HCT116 (cell line): ENCODE results near the gene DNAJA2. TPM values are rescaled to one million over a fixed set of nuclear protein-coding genes. Genes with fewer than 3 reads are reported as not detected.

Source experiments
- ATAC-seq: fragments of 200-7000 bp; cut with Tn5 transposase; 2 replicates; pipeline ENCODE4 v1.9.1; 2020; ENCODE audit warnings: mild to moderate bottlenecking, moderate library complexity
- BruUV-seq: library from RNA; stranded (reverse); fragments of 400-500 nt; replicated peaks from 2 replicates; lab custom pipeline; 2021; lab: Mats Ljungman, UMichigan
- CTCF ChIA-PET: fragments of 300-600 bp; sonication (Branson Sonifier 250); formaldehyde crosslinking; loops from one replicate; lab custom pipeline; 2021; ENCODE audit warnings: antibody characterized with exemption; lab: Charles Lee
- POLR2A ChIA-PET: fragments of 300-600, 350-600 bp; sonication (Branson Sonifier 250); formaldehyde crosslinking; loops from one replicate; lab custom pipeline; 2021; ENCODE audit warnings: antibody characterized with exemption; lab: Charles Lee
- RAD21 ChIA-PET, 2 experiments: fragments of 300-600 bp; sonication (Branson Sonifier 250); formaldehyde crosslinking; loops; one replicate each; lab custom pipeline; 2023; ENCODE audit warnings: low total read pairs in 2 of 2; ENCODE audit not compliant: uncharacterized antibody in 2 of 2, unreplicated experiment in 2 of 2, low non-redundant PET in 1 of 2; lab: Charles Lee
- DNase-seq: peaks from one replicate; pipeline ENCODE4 v3.0.0-alpha.2; 2010; ENCODE audit warnings: low read depth, low spot score
- H2AFZ ChIP-seq: fragments of 200-600 bp; shearing (Covaris generic), sonication (generic); 2 replicates; pipeline ENCODE4 v1.6.1; 2017; ENCODE audit warnings: low read depth, mixed run types, mixed read lengths, antibody characterized with exemption, low read length; ENCODE audit not compliant: poor library complexity, severe bottlenecking
- H3K27ac ChIP-seq: 2 replicates; pipeline ENCODE4 v1.5.1; 2012; ENCODE audit warnings: low read depth, low read length
- H3K27me3 ChIP-seq: fragments of 200-600 bp; sonication (generic); 2 replicates; pipeline ENCODE4 v1.6.1; 2016; ENCODE audit warnings: mixed run types, low read length, mixed read lengths; ENCODE audit not compliant: insufficient read depth
- H3K36me3 ChIP-seq, 2 experiments: fragments of 200-500 bp in 1 of 2; fragments of 200-600 bp in 1 of 2; sonication (Bioruptor generic) in 1 of 2; sonication (generic) in 1 of 2; 2 replicates each; pipeline versions ENCODE4 v1.5.1 to v1.6.1; 2014 to 2016; ENCODE audit warnings: low read length in 2 of 2, inconsistent platforms in 1 of 2, mixed read lengths in 1 of 2, mixed run types in 1 of 2; ENCODE audit not compliant: insufficient read depth in 2 of 2, control insufficient read depth in 1 of 2
- H3K4me1 ChIP-seq, 2 experiments: fragments of 200-600 bp in 1 of 2; sonication (generic) in 1 of 2; 2 replicates each; pipeline versions ENCODE4 v1.5.1 to v1.6.1; 2012 to 2017; ENCODE audit warnings: low read length in 2 of 2, inconsistent platforms in 1 of 2, mild to moderate bottlenecking in 1 of 2, mixed read lengths in 1 of 2, mixed run types in 1 of 2, moderate library complexity in 1 of 2; ENCODE audit not compliant: insufficient read depth in 2 of 2, control insufficient read depth in 1 of 2
- H3K4me2 ChIP-seq: fragments of 200-600 bp; sonication (generic); 2 replicates; pipeline ENCODE4 v1.6.1; 2017; ENCODE audit warnings: mixed run types, low read length, mixed read lengths
- H3K4me3 ChIP-seq, 2 experiments: fragments of 200-600 bp in 1 of 2; sonication (generic) in 1 of 2; replicated peaks in 1 of 2; 2 replicates each; pipeline ENCODE4 v1.5.1; 2011 to 2016; ENCODE audit warnings: low read length in 2 of 2, control low read depth in 1 of 2, low read depth in 1 of 2, mild to moderate bottlenecking in 1 of 2, mixed read lengths in 1 of 2, mixed run types in 1 of 2
- H3K79me2 ChIP-seq: fragments of 200-600 bp; sonication (generic); 2 replicates; pipeline ENCODE4 v1.6.1; 2017; ENCODE audit warnings: mild to moderate bottlenecking, mixed run types, low read length, moderate library complexity, mixed read lengths; ENCODE audit not compliant: insufficient read depth
- H3K9ac ChIP-seq: fragments of 200-600 bp; sonication (generic); 2 replicates; pipeline ENCODE4 v1.6.1; 2016; ENCODE audit warnings: low read length, mixed read lengths
- H3K9me2 ChIP-seq: fragments of 200-600 bp; sonication (generic), shearing (Covaris generic); 2 replicates; pipeline ENCODE4 v1.6.1; 2017; ENCODE audit warnings: mixed run types, mild to moderate bottlenecking, moderate library complexity; ENCODE audit not compliant: insufficient read depth
- H3K9me3 ChIP-seq, 2 experiments: fragments of 200-500 bp in 1 of 2; fragments of 200-600 bp in 1 of 2; sonication (Bioruptor generic) in 1 of 2; sonication (generic) in 1 of 2; 2 replicates each; pipeline ENCODE4 v1.6.1; 2014 to 2017; ENCODE audit warnings: low read length in 2 of 2, mixed read lengths in 2 of 2, inconsistent platforms in 1 of 2, low read depth in 1 of 2, mild to moderate bottlenecking in 1 of 2, mixed run types in 1 of 2, moderate library complexity in 1 of 2; ENCODE audit not compliant: control insufficient read depth in 1 of 2, insufficient read depth in 1 of 2
- H4K20me1 ChIP-seq: fragments of 200-600 bp; sonication (generic), shearing (Covaris generic); 2 replicates; pipeline ENCODE4 v1.6.1; 2017; ENCODE audit warnings: mixed run types, mild to moderate bottlenecking, moderate library complexity; ENCODE audit not compliant: insufficient read depth
- ATF3 ChIP-seq: IDR thresholded peaks from 2 replicates; pipeline ENCODE4 v1.6.1; 2012
- EGR1 ChIP-seq: IDR thresholded peaks from 2 replicates; pipeline ENCODE4 v1.6.1; 2012; ENCODE audit warnings: low read depth
- FOSL1 ChIP-seq: IDR thresholded peaks from 2 replicates; pipeline ENCODE4 v1.6.1; 2012; ENCODE audit warnings: low read depth
- JUND ChIP-seq: IDR thresholded peaks from 2 replicates; pipeline ENCODE4 v1.6.1; 2012
- MAX ChIP-seq: IDR thresholded peaks from 2 replicates; pipeline ENCODE4 v1.6.1; 2012
- POLR2A ChIP-seq: IDR thresholded peaks from 2 replicates; pipeline ENCODE4 v1.7.0; 2011; ENCODE audit warnings: borderline replicate concordance; ENCODE audit not compliant: insufficient read depth, insufficient read length; ENCODE audit errors: extremely low read depth
- REST ChIP-seq: IDR thresholded peaks from 2 replicates; pipeline ENCODE4 v1.6.1; 2012; ENCODE audit warnings: low read depth
- SRF ChIP-seq: IDR thresholded peaks from 2 replicates; pipeline ENCODE4 v1.6.1; 2012; ENCODE audit warnings: low read depth
- TCF7L2 ChIP-seq: IDR thresholded peaks from 2 replicates; pipeline ENCODE4 v1.7.0; 2011; ENCODE audit warnings: borderline replicate concordance, inconsistent platforms; ENCODE audit not compliant: insufficient read depth, insufficient read length; ENCODE audit errors: extremely low read depth
- YY1 ChIP-seq: IDR thresholded peaks from 2 replicates; pipeline ENCODE4 v1.6.1; 2011; ENCODE audit warnings: low read length, low read depth, moderate library complexity, mild to moderate bottlenecking; ENCODE audit not compliant: insufficient replicate concordance; ENCODE audit errors: extremely low read depth
- ZBTB33 ChIP-seq: IDR thresholded peaks from 2 replicates; pipeline ENCODE4 v1.6.1; 2011; ENCODE audit warnings: mild to moderate bottlenecking, low read length, moderate library complexity; ENCODE audit not compliant: insufficient replicate concordance; ENCODE audit errors: extremely low read depth
- ZFX ChIP-seq: fragments of 450-650 bp; IDR thresholded peaks from 2 replicates; pipeline ENCODE4 v1.6.1; 2017
- ZNF274 ChIP-seq: fragments of 200-500 bp; sonication (Bioruptor generic); IDR thresholded peaks from 2 replicates; pipeline ENCODE4 v1.6.1; 2014; ENCODE audit warnings: mild to moderate bottlenecking, low read depth, low read length, inconsistent platforms
- intact Hi-C: fragments of 100-400 bp; cut with micrococcal nuclease; formaldehyde crosslinking; loops from 2 replicates; pipeline ENCODE4 v1.10.0; 2022
- total RNA-seq: library from RNA; stranded (reverse); gene quantifications from one replicate; pipeline ENCODE4 v1.2.1, GENCODE V29; 2021; ENCODE audit not compliant: unreplicated experiment

Gene DNAJA2
- total RNA-seq, 1 experiment from 2014 or later: 68.2 TPM

GRCh38 chr16:47008612-47009011, 35.1 kb upstream of the DNAJA2 start:
- Histone ChIP-seq H3K4me3 (no peak overlapping the region), H3K9me2 (no peaks in the 10 kb centered on the region), H4K20me1 (no peaks in the 10 kb centered on the region), H3K27me3 (no peaks in the 10 kb centered on the region), H3K4me2 (no peak overlapping the region), H3K27ac (no peak overlapping the region), H3K9ac (no peak overlapping the region), H3K4me1 (no peaks in the 10 kb centered on the region), H3K36me3 (no peaks in the 10 kb centered on the region), H3K79me2 (no peaks in the 10 kb centered on the region), H2AFZ (no peak overlapping the region), H3K9me3 (no peaks in the 10 kb centered on the region)
- no peak for TF ChIP-seq ATF3
- ChIA-PET POLR2A (no interaction called here), CTCF (no interaction called here), RAD21 (no interaction called here)
- DNase-seq (no peak), ATAC-seq (no peak)
- BruUV-seq: no TSS peak
- intact Hi-C loops: no loop called here

DNA sequence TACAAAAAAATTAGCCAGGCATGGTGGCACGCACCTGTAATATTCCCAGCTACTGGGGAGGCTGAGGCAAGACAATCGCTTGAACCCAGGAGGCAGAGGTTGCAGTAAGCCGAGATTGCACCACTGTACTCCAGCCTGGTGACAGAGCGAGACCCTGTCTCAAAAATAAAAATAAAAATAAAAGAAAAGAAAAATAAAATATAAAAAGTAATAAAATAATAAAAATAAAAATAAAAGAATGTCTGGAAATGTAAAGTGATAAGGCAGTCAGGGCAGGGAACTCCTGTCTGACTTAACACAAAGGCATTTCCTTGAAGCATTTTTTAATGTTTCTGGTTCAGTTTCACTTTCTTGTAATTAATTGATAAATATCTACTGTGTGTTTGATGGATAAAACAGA, 34.7 kb upstream of the DNAJA2 start:
- H3K9me3 ChIP-seq: no peaks in the 10 kb centered on the region
- POLR2A ChIA-PET: no interaction called here
- H3K4me2 ChIP-seq: no peak overlapping the region
- TF ChIP-seq YY1 (no peak), REST (no peak), ZBTB33 (no peak), ZNF274 (no peak), SRF (no peak), MAX (no peak), POLR2A (no peak), TCF7L2 (no peak), ATF3 (no peak), ZFX (no peak), EGR1 (no peak), JUND (no peak), FOSL1 (no peak)
- H3K4me3 ChIP-seq: no peak overlapping the region
- H3K9me2 ChIP-seq: no peaks in the 10 kb centered on the region
- H3K4me1 ChIP-seq: no peaks in the 10 kb centered on the region
- H4K20me1 ChIP-seq: no peaks in the 10 kb centered on the region
- no TSS peak for BruUV-seq
- H3K27ac ChIP-seq: no peak overlapping the region
- ATAC-seq (no peak), DNase-seq (no peak)
- RAD21 ChIA-PET: interaction anchor here in 1 of 2 experiments (0.6 kb wide), 1 partner anchor 850 kb away, joined by 3 read pairs; no protein-coding TSS in a partner anchor
- H3K9ac ChIP-seq: no peak overlapping the region
- no peaks in the 10 kb centered on the region for H3K79me2 ChIP-seq
- H2AFZ ChIP-seq: no peak overlapping the region
- no peaks in the 10 kb centered on the region for H3K36me3 ChIP-seq
- CTCF ChIA-PET: interaction anchor here (0.8 kb wide), 1 partner anchor 10 kb away, joined by 3 read pairs; no protein-coding TSS in a partner anchor
- H3K27me3 ChIP-seq: no peaks in the 10 kb centered on the region
- intact Hi-C loops: no loop called here
